PFSK-1 (cell line): ENCODE measurements around the gene LCNL1.

Experiments used
- FOXP2 ChIP-seq: optimal IDR thresholded peaks from 2 replicates; pipeline ENCODE3; 2011; ENCODE audit warnings: borderline replicate concordance, control low read depth, inconsistent platforms; ENCODE audit not compliant: insufficient read depth; ENCODE audit errors: extremely low read length, extremely low read depth
- POLR2AphosphoS5 ChIP-seq: IDR thresholded peaks from 2 replicates; pipeline ENCODE4 v1.6.1; 2012; ENCODE audit warnings: low read depth, mild to moderate bottlenecking, control low read depth, low read length, moderate library complexity
- REST ChIP-seq, 2 experiments: IDR thresholded peaks; 2 replicates each; pipeline versions ENCODE4 v1.6.1 to v1.8.0; 2011 to 2012; ENCODE audit warnings: low read depth in 2 of 2, low read length in 2 of 2, control low read depth in 1 of 2, inconsistent platforms in 1 of 2, mild to moderate bottlenecking in 1 of 2, moderate library complexity in 1 of 2; ENCODE audit not compliant: insufficient read depth in 1 of 2
- SIN3A ChIP-seq: IDR thresholded peaks from 2 replicates; pipeline ENCODE4 v1.6.1; 2012; ENCODE audit warnings: mild to moderate bottlenecking, low read length, moderate library complexity, borderline replicate concordance; ENCODE audit not compliant: insufficient read depth
- TAF1 ChIP-seq: IDR thresholded peaks from 2 replicates; pipeline ENCODE4 v1.6.1; 2012; ENCODE audit warnings: low read length, control low read depth, borderline replicate concordance; ENCODE audit not compliant: insufficient read depth

GRCh38 chr9:137029058-137029936 lies 46.5 kb downstream of the LCNL1 start:
- TF ChIP-seq REST (IDR thresholded peaks at IDR 0.05; ENCODE audit: insufficient read depth in 1 of 2, low read depth in 2 of 2, low read length in 2 of 2) (no peak), SIN3A (no peak), TAF1 (no peak), POLR2AphosphoS5 (no peak), FOXP2 (no peak)
